Neural crest cell (in vitro differentiated cells): ENCODE measurements around the gene PPP6R1. TPM values are rescaled to one million over a fixed set of nuclear protein-coding genes. Genes with fewer than 3 reads are reported as not detected.
"Not testable (repeated sequence)": the region's sequence is repeated elsewhere in the genome, so short reads cannot be mapped to it uniquely, and the experiment has no call there.

Experiments used
- DNase-seq: peaks from one replicate; pipeline ENCODE4 v3.0.0; 2021; ENCODE audit warnings: low read depth, mixed read lengths, low spot score
- H3K27ac Mint-ChIP-seq: one replicate; pipeline ENCODE4 v1.8.0; 2021; ENCODE audit warnings: mild to moderate bottlenecking, mixed read lengths; ENCODE audit not compliant: unreplicated experiment
- H3K27me3 Mint-ChIP-seq: 2 replicates; pipeline ENCODE4 v1.8.0; 2021; ENCODE audit warnings: low read depth, mild to moderate bottlenecking, mixed read lengths
- H3K36me3 Mint-ChIP-seq: 2 replicates; pipeline ENCODE4 v1.8.0; 2021; ENCODE audit warnings: low read depth, mild to moderate bottlenecking, mixed read lengths
- H3K4me1 Mint-ChIP-seq: 2 replicates; pipeline ENCODE4 v1.8.0; 2021; ENCODE audit warnings: mixed read lengths
- H3K4me3 Mint-ChIP-seq: one replicate; pipeline ENCODE4 v1.8.0; 2021; ENCODE audit warnings: mild to moderate bottlenecking, mixed read lengths
- H3K9me3 Mint-ChIP-seq: 2 replicates; pipeline ENCODE4 v1.8.0; 2021; ENCODE audit warnings: mixed read lengths
- total RNA-seq: library from RNA; stranded (reverse); gene quantifications from 2 replicates; pipeline ENCODE4 v1.2.1, GENCODE V29; 2021
- TF ChIP-seq, protein P1 (sequence below): fragments of 200-600 bp; sonication (generic); conservative IDR thresholded peaks from 2 replicates; pipeline ENCODE4 v1.5.0; 2021; ENCODE audit warnings: antibody characterized with exemption, mild to moderate bottlenecking

PPP6R1 gene
- total RNA-seq, 1 donor from 2014 or later: 73.1 TPM

GRCh38 chr19:55209693-55210472 is 48.9 kb downstream of the PPP6R1 start:
- no peak overlapping the region for H3K27ac Mint-ChIP-seq
- H3K4me3 Mint-ChIP-seq: no peak overlapping the region
- peaks cover 6% of the 10 kb centered on the region for H3K9me3 Mint-ChIP-seq
- peaks cover 10% of the 10 kb centered on the region for H3K27me3 Mint-ChIP-seq
- no peak for DNase-seq
- H3K36me3 Mint-ChIP-seq: no peaks in the 10 kb centered on the region
- TF ChIP-seq, protein P1, sequence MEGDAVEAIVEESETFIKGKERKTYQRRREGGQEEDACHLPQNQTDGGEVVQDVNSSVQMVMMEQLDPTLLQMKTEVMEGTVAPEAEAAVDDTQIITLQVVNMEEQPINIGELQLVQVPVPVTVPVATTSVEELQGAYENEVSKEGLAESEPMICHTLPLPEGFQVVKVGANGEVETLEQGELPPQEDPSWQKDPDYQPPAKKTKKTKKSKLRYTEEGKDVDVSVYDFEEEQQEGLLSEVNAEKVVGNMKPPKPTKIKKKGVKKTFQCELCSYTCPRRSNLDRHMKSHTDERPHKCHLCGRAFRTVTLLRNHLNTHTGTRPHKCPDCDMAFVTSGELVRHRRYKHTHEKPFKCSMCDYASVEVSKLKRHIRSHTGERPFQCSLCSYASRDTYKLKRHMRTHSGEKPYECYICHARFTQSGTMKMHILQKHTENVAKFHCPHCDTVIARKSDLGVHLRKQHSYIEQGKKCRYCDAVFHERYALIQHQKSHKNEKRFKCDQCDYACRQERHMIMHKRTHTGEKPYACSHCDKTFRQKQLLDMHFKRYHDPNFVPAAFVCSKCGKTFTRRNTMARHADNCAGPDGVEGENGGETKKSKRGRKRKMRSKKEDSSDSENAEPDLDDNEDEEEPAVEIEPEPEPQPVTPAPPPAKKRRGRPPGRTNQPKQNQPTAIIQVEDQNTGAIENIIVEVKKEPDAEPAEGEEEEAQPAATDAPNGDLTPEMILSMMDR: no peak
- H3K4me1 Mint-ChIP-seq: peaks cover 20% of the 10 kb centered on the region

DNA sequence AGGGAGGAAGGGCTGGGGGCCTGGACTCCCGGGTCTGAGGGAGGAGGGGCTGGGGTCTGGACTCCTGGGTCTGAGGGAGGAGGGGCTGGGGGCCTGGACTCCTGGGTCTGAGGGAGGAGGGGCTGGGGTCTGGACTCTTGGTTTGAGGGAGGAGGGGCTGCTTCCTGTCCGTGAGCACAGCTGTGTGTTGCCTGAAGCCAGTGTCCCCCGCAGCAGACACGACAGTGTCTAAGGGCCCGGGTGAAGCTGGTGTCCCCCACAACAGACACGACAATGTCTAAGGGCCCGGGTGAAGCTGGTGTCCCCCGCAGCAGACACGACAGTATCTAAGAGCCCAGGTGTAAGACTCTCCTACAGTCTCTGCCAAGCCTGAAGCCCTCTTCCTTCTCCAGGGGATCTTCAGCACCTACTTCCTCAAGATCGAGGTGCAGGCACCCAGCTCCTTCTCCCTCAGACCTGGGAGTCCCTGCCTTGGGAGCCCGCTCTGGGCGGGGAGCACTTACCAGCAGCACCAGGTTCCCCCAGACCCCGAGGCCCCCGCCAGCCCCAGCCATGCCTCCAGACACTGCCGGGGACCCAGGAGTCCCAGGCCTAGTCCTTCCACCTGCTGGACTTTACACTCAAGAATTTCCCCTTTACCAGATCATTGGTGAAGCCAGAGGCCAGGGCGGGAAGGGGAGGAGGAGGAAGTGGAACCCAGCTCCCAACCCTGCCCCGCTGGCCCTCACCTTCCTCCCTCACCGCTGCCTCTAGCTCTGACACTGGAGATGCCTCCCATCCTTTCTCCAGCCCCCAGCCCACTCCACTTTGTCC is 49.7 kb downstream of the PPP6R1 start, which contains the start of gene PTPRH:
PTPRH (minus strand) TSS at position 622 of the 813 bp plus-strand sequence; CDS start at position 554, 68 bp downstream.
- H3K27ac Mint-ChIP-seq: no peak within 1 kb of the TSS
- H3K9me3 Mint-ChIP-seq: peaks cover 3% of the 10 kb centered on the region
- peaks cover 20% of the 10 kb centered on the region for H3K4me1 Mint-ChIP-seq
- no peak within 1 kb of the TSS for H3K4me3 Mint-ChIP-seq
- DNase-seq: no peak
- TF ChIP-seq, protein P1: no peak
- H3K27me3 Mint-ChIP-seq: peaks cover 13% of the 10 kb centered on the region
- H3K36me3 Mint-ChIP-seq: no peaks in the 10 kb centered on the region

- peak; percentile 60 for DNase-seq
- Mint-ChIP-seq H3K27me3 (peaks cover 21% of the 10 kb centered on the region), H3K4me3 (peak overlapping the region; percentile 8), H3K4me1 (peaks cover 15% of the 10 kb centered on the region), H3K27ac (no peak overlapping the region), H3K9me3 (no peaks in the 10 kb centered on the region), H3K36me3 (no peaks in the 10 kb centered on the region)
- TF ChIP-seq, protein P1: no peak
These were observed 51.9 kb downstream of the PPP6R1 start for GRCh38 chr19:55206664-55207500.

DNA sequence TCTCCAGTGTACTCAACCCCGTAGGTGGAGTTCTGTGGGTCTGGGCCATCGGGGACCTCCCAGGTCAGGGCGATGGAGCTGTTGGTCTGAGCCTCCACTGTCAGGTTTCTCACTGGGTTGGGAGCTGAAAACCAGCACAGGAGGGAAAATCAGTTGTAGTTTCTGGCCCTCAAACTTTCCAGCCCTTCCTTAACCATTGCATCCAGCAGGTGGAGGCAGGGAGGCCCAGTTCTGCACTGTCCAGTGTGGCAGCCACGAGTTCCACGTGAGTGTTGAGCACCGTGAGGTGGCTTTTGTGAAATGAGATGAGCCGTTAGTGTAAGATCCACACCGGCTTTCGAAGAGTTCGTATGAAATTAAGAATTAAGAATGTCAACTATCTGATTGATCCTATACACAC is 56.6 kb downstream of the PPP6R1 start:
- H3K36me3 Mint-ChIP-seq, H3K4me3 Mint-ChIP-seq, H3K9me3 Mint-ChIP-seq, H3K4me1 Mint-ChIP-seq, H3K27ac Mint-ChIP-seq, DNase-seq: not testable (repeated sequence)
- TF ChIP-seq, protein P1: peak; percentile 26
- H3K27me3 Mint-ChIP-seq: peaks cover 38% of the 10 kb centered on the region

- H3K4me1 Mint-ChIP-seq: no peaks in the 10 kb centered on the region
- peaks cover 32% of the 10 kb centered on the region for H3K27me3 Mint-ChIP-seq
- TF ChIP-seq, protein P1: no peak
These were observed 59.1 kb downstream of the PPP6R1 start for GRCh38 chr19:55199620-55200204.

More at GRCh38 chr19:55199620-55200204, 59.1 kb downstream of the PPP6R1 start:
- DNase-seq: no peak
- Mint-ChIP-seq H3K9me3 (no peaks in the 10 kb centered on the region), H3K27ac (no peak overlapping the region), H3K36me3 (no peaks in the 10 kb centered on the region), H3K4me3 (no peak overlapping the region)
